CD1c-positive myeloid dendritic cell (primary cell): ENCODE data around the gene CYP46A1.

Source experiments
- DNase-seq: peaks from one replicate; pipeline ENCODE4 v3.0.0-alpha.2; 2016; ENCODE audit errors: extremely low spot score

The CYP46A1 gene

DNA sequence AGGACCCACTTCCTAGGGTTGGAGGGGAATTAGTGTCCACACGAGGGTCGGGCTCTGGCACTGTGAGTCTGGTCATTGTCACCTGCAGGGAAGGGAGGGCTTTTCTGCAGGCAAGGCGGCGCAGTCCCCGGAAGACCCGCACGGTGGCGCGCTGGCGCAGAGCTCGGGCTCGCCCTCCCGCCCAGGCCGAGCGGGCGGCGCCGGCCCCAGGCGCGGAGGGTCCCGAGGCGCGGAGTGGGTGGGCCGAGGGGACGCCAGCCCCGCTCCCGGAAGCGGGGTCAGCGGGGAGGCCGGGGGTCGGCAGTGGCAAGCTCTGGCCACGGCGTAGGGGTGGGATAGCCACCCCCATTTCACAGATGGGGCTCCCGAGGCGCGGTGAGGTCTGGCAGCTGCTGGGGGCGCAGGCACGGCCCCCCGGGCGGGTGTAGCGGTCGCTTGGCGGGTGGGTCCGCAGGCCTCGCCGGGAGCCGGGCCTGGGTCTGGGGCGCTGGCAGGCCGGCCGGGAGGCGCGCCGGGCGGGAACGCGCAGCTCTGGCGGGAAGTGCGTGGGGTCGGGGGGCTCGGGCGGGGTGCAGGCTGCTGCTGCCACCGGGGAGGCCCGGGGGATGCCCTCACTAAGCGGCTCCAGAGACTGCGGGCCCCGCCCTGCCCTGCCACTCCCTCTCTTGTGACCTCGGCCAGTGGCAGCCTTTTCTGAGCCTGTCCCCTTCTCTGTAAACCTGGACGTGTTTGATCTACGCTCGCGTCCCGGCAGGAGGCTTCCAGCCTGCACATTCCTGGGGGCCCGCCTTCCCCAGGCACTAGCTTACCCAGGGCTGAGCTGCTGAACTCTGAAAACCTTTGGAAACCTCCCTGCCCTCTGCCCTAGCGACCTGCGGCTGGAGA lies 46.1 kb downstream of the CYP46A1 start:
- peak; percentile 25 for DNase-seq

DNA sequence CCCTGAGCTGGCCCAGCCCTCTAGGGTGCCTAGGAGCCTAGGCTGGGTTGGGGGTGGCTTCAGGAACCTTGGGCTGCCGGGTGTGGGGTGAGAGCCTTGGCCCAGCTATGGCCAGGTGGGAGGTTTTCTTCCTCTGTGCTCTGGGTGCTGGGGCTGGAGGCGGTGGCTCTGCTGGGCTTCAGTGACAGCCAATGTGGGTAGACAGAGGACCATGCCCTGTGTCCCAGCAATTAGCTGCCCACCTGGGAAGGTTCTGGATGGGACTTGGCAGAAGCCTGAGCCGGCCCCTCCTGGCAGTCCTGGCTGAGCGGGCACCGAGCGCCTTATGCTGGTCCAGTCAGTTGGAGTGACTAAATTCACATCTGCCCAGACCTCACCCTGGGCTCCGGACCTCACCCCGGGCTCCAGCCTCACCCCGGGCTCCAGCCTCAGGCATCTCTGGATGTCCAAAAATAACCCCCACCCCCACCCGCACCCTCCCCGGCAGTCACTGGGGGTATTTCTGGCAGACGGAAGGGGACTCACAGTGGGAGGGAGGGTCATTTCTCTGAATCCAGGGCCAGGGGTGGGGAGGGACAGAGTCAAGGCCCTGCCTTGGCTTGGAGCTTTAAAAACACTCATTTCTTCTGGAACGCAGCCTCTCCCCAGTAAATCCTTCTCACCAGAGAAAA lies 46.9 kb downstream of the CYP46A1 start:
- DNase-seq: no peak

DNA sequence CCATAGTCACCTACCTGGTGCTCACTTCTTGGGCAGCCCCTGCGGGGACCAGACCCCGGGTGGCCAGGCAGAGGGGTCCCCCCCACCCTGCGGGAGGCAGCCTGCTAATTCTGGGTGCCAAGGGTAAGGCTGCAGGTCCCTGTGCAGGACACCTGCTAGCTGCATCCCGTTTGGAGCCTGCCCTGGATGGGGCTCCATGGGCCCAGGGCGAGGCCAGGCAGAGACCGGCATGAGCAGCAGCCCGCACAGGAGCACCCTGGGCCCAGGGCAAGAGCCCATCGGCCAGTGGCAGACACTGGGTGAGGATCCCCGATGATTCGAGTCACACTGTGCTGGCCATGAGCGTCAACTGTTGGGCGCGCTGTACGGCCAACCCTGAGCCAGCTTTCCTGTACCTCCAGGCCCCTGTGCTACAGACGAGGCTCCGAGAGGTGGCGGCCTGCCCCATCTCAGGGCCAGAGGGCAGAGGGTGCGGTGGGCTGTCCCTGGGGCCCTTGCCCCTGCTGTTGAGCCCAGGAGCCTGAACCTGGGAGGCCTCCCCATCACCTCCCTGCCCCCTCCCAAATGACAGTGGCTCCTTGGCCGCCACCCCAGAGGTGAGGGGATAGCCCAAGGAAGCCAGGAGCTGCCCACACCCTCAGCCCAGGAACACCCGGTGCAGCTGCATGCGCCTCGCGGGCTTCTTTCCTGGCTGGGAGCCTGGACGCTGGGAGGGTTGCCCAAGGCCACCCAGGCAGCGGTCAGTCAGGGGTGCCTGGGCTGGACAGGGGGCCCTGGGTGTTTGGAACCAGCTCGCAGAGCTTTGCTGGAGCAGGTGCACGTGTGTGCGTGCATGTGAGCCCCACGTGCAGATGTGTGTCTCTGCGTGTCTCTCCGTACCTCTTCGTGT lies 47.7 kb downstream of the CYP46A1 start:
- DNase-seq: no peak

DNA sequence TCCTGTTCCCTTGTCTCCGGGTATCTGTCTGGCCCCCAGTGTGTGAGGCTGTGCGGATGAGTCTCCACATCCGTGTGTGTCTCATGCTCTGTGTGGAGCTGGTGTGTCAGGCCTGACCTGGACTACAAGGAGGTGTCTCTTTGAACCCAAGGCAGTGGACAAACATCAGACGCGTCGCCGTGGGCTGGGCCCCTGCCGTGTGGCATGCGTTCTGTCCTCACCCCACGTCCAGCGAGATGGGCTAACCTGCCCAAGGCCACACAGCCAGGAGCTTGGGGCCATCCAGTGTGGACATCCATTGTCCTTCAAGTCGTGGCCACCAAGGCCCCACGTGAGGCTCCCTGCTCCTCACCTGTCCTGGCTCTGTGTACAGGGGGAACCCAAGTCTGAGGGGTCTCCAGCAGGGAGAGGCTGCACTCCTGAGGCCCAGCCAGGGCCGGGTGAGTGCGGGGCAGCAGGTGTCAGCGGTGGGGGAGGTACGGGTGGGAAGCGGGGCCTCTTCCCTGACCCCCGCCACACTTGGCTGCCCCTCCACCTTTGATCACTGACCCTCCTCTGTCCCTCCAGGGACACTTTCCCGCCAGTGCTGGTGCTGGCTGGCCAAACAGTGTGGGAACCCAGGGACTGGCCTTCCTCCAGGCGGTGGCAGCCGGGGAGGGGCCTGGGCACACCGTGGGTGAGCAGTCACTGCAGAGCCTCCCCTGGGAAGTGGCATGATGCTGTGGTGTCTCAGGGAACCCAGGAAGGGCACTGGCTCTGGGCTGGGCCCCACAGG lies 48.5 kb downstream of the CYP46A1 start:
- DNase-seq: no peak

DNA sequence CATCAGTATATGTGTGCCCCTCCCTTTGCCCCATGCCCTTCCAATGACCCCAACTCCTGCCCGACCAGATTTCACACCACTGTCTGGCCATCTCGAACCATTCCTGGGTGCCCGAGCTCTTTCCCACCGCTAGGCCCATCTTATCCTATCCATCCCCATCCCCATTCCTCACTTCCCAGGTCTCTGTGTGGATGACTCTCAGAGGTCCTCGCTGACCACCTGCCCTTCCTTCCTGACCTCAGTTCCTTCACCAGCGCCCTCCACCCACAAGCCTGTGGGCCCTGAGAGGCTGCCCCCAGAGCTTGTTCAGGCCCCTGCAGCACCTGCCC lies 49.1 kb downstream of the CYP46A1 start:
- DNase-seq: no peak

DNA sequence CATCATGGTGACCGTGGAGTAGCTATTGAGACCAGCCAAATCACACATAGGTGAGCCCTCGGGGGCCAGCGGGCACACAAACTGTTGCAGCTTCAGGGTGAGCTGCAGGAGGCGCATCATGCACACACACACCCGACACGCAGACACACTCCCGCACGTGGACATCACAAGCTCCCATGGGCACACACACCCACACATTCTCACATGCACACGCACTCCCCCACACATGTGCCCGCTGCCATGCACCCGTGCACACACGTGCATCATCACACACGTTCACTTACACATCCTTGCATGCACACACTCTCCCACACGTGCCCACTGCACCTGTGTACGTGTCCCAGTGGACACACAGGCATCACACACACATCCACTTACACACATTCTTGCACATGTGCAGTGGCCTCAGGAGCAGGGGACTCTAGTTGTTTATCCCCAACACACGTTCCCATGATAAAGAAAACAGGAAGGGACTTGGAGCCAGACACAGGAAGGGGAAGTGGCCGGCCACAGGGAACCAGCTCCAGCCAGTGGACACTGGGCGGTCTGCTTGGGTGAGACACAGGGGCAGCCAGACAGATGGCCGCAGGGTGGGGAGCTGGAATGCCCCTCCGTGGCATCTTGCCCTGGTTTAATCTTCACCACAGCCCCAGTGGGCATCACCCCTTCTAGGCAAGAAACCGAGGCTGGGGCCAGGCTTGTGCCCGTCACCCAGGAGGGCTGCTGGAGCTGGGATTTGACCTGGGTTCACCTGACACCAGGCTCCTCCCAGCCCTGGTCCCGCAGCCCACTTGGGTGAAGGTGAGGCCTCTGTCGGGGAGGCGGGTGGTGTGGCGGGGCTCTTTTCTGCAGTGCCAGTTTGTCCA lies 49.7 kb downstream of the CYP46A1 start:
- DNase-seq: peak; percentile 23

DNA sequence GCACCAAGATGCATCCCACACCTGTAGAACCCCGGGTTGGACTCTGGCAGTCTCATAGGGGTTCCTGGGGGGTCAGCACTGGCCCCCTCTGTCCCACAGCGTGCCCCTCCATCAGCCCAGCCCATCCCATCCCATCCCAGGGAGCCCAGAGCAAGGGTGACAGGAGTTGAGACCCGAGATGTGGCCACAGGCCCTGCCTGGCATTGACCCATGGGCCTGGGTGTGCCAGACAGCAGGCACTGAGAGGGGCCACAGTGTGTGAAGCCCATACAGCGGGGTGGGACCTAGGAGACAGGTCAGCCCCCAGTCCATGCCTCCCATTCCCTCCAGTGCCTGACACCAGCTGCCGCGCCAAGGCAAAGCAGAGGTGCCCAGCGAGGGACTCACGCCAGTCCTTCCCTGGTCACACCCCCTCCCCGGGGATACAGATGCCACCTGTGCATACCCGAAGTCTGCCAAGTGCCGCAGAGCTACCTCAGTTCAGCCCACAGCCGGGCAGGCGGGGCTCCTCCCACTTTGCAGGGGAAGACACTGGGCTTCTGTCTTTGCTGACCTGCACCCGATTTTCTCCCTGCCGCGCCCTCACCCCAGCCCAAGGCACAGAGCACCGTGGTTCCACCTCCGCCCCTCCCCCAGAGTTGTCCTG lies 50.4 kb downstream of the CYP46A1 start:
- DNase-seq: no peak

DNA sequence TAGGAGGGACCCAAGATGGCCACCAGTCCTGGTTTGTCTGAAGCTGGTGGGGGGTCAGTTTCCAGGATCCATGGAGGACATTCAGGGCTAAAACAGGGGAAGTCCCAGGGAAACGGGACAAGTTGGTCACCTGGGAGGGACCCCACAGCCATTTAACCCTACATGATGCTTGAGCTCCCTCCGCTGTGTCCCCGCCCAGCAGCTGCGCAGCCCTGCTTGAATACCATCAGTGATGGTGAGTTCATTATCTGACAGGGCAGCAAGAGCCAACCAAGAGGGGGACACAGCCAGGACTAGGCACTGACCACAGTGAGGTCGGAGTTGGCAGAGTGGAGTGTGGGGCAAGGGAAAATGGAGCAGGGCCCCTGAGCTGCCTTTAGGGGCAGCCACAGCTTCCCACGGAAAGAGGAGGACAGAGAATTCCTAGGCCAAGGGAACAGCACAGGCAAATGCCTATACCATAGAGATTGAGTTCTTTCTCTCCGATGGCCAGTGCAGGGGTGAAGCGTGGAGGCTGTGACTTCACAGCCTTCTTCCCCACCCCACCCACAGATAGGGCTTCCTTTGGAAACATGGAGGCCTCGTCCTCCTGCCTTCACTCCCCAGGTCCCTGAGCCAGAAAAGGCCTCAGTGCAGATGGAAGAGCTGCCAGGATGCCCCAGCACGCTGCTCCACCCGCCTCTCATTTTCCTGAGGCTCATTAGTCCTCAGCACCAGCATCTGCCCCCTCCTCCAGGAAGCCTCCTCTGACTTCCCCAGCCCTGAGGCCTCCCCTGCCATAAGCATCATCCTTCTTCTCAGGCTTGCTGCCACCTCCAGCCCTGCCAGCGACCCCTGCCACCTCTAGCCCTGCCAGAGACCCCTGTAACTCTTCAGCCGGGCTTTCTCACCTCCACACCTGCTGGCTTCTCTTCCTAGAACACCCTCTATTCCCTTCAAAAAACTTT lies 51.4 kb downstream of the CYP46A1 start:
- no peak for DNase-seq

DNA sequence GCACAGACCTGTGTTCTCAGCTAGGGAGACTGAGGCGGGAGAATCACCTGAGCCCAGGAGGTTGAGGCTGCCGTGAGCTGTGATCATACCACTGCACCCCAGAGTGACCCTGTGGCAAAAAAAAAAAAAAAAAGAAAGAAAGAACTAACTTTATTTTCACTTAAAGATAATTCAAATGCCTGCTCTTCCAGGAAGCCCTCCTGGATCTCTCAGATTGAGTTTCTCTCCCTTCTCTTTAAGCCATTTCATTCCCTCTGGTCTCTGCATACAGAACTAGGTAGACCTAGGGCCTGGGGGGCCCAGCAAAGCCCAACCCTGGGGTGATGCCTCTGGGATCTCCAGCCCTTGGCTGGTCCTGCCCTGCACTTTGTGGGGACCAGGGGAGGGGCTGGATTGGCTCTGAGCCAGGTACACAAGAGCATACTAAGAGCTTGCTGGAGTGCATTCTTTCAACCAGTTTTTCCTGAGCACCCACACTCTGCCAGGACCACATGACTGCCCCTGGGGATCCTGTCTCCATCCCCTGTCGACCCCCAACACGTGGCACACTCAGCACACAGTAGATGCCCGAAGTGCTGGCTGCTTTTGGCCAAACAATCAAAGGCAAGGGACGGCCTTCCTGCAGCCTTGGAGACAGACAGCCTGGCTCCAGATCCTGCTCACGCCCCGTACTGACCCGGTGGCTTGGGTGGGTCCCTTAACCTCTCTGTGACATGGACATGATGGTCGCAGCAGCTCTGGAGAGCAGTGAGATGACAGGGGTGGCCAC lies 52.7 kb downstream of the CYP46A1 start:
- DNase-seq: no peak

GRCh38 chr14:99737451-99737951 lies 53.4 kb downstream of the CYP46A1 start:
- no peak for DNase-seq

- DNase-seq: no peak
These were observed 54.0 kb downstream of the CYP46A1 start for GRCh38 chr14:99737956-99738667.

DNA sequence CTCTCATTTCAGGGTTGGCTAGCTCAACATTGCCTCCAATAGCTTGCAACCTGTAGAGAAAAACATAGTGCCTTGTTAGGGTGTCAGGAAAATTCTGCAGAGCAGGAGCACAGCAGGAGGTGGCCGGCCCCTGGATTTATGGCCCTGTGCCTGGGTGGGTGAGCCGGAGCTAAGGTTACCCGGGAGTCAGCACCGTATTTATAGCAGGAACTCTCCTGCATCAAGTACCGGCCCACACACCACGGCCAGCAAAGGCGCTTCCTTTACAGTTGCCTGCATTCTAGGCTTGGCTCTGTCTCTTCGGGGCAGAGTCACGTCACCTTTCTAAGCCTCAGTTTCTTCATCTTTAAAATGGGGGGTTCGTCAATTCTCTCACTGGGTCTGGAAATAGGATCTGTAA lies 56.3 kb downstream of the CYP46A1 start:
- DNase-seq: no peak

DNA sequence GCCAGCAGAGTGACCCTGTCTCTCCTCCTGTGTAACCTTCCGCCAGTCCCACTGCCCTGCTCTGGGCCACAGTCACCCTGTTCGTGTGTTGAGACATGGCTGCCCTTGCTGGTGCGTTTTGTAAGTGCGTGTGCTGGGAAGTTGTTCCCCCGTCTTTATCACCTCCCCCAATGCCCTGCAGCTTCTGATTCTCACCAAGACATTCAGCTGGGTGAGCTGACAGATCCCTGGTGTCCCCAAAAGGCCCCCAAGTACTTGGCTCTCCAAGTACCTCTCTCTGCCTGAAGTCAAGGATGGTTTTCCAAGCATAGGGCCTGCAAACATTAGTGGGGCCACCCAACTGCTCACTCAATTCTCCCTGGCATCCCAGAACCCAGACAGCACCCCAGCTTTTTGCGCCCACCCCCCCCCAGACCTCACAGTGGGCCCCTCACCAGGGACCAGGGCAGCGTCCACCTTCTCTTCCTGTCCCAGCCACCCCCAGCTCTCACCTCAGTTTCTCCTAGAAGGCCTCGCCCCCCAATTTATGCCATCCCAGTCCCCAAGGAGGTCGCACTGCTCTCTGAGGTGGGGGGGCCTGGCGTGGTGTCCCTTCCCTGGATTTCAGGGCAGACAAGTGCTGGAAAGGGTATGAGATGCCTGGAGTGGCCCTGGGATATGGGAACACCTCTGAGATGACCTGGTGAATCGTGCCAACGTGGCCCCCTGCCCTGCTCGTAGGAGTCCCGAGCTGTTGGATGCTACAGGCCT lies 57.3 kb downstream of the CYP46A1 start:
- DNase-seq: no peak

GRCh38 chr14:99742074-99742473 lies 58.0 kb downstream of the CYP46A1 start:
- no peak for DNase-seq

DNA sequence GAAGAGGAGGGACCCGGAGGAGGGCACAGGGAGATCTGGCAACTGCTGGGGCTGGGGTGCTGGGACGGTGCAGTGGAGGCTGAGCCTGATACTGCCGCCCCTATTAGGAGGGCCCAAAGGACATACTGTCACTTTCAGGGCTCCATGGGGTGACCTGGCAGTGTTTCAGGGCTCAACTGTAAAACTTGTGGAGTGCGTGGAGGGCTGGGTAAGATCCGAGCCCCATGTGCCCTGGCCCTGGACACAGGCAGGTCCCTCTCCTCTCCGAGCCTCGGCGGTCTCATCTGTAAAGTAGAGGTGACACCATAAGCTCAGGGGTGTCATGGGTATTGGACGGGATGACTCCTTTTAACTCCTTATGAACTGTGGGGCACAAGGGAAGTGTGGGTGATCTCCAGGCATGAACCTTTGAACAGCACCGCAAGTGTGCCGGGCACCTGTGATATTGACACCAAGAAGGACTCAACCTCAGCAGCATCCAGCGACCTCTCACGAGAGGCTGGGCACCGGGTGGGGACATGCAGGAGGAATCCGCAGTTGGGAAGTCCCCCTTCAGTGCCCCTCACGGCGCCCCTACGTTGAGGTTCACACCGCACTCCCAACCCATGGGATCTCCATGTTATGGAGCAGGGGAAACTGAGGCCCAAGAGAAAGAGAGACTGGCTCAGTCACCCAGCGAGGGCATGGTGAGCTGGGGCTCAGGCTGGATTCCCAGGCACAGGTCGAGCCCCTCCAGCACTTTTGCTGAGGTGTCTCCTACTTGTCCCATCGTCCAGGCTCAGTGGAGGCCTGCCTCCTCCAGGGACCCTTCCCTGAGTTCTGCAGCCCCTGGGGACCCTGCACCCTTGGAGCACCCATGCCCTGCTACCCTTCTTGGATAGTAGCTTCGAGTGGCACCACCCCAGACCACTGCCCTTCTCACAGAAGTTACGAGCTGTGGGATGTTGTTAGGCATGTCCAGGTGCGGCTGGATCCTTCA lies 58.7 kb downstream of the CYP46A1 start:
- DNase-seq: no peak
